GM23338 (cell line): ENCODE data around the gene RNF26. TPM values are rescaled to one million over a fixed set of nuclear protein-coding genes. Genes with fewer than 3 reads are reported as not detected.
A peak's percentile ranks its signal among the peaks of the same experiment; 100 is the strongest.

ENCODE experiments used
- ATAC-seq: fragments of 200-7000 bp; cut with Tn5 transposase; 3 replicates; pipeline ENCODE4 v1.9.1; 2020
- DNase-seq: peaks from one replicate; pipeline ENCODE4 v3.0.0-alpha.2; 2015; ENCODE audit warnings: low spot score
- H2AFZ ChIP-seq: fragments of 200-600 bp; sonication (generic); 2 replicates; pipeline ENCODE4 v1.8.0; 2016; ENCODE audit warnings: antibody characterized with exemption, mild to moderate bottlenecking, moderate library complexity
- H3F3A ChIP-seq: fragments of 200-600 bp; sonication (generic); replicated peaks from 2 replicates; pipeline ENCODE4 v1.8.0; 2017; ENCODE audit warnings: antibody characterized with exemption, mixed run types, low read depth
- H3K27ac ChIP-seq: fragments of 200-600 bp; sonication (generic); 2 replicates; pipeline ENCODE4 v1.6.1; 2016; ENCODE audit warnings: low read depth
- H3K27me3 ChIP-seq: fragments of 200-600 bp; sonication (generic); 2 replicates; pipeline ENCODE4 v1.8.0; 2016; ENCODE audit warnings: mild to moderate bottlenecking, mixed run types, moderate library complexity; ENCODE audit not compliant: insufficient read depth
- H3K36me3 ChIP-seq: fragments of 200-600 bp; sonication (generic); 2 replicates; pipeline ENCODE4 v1.8.0; 2016; ENCODE audit warnings: mild to moderate bottlenecking; ENCODE audit not compliant: insufficient read depth
- H3K4me1 ChIP-seq: fragments of 200-600 bp; sonication (generic); 2 replicates; pipeline ENCODE4 v1.8.0; 2016; ENCODE audit warnings: mild to moderate bottlenecking, moderate library complexity; ENCODE audit not compliant: insufficient read depth
- H3K4me2 ChIP-seq: fragments of 200-600 bp; sonication (generic); 2 replicates; pipeline ENCODE4 v1.7.1; 2017; ENCODE audit warnings: mixed run types
- H3K4me3 ChIP-seq: fragments of 200-600 bp; sonication (generic); 2 replicates; pipeline ENCODE4 v1.6.1; 2016; ENCODE audit warnings: mixed run types
- H3K79me2 ChIP-seq: fragments of 200-600 bp; sonication (generic); replicated peaks from 2 replicates; pipeline ENCODE4 v1.8.0; 2017; ENCODE audit warnings: mild to moderate bottlenecking; ENCODE audit not compliant: insufficient read depth
- H3K9me2 ChIP-seq: fragments of 200-600 bp; sonication (generic); 2 replicates; pipeline ENCODE4 v1.8.0; 2017; ENCODE audit not compliant: insufficient read depth
- H4K20me1 ChIP-seq: fragments of 200-600 bp; sonication (generic); replicated peaks from 2 replicates; pipeline ENCODE4 v1.8.0; 2017; ENCODE audit warnings: mild to moderate bottlenecking; ENCODE audit not compliant: insufficient read depth
- H3K27ac Mint-ChIP-seq: 2 replicates; pipeline ENCODE4 v1.8.0; 2020; ENCODE audit warnings: inconsistent platforms, mild to moderate bottlenecking, moderate library complexity, mixed read lengths
- H3K27me3 Mint-ChIP-seq: 3 replicates; pipeline ENCODE4 v1.8.0; 2022; ENCODE audit warnings: low read depth, mild to moderate bottlenecking, moderate library complexity, mixed read lengths, inconsistent platforms; ENCODE audit not compliant: insufficient read depth, poor library complexity
- H3K36me3 Mint-ChIP-seq: 3 replicates; pipeline ENCODE4 v1.8.0; 2021; ENCODE audit warnings: low read depth, mild to moderate bottlenecking, inconsistent platforms, moderate library complexity, mixed read lengths
- H3K4me1 Mint-ChIP-seq: 3 replicates; pipeline ENCODE4 v1.8.0; 2020; ENCODE audit warnings: mild to moderate bottlenecking, inconsistent platforms, mixed read lengths
- H3K4me3 Mint-ChIP-seq: 3 replicates; pipeline ENCODE4 v1.8.0; 2021; ENCODE audit warnings: moderate library complexity, mild to moderate bottlenecking, inconsistent platforms, mixed read lengths
- H3K9me3 Mint-ChIP-seq: 3 replicates; pipeline ENCODE4 v1.8.0; 2020; ENCODE audit warnings: moderate library complexity, mild to moderate bottlenecking, inconsistent platforms, mixed read lengths
- CREB1 ChIP-seq: fragments of 250-450 bp; sonication (Bioruptor Pico); IDR thresholded peaks from 2 replicates; pipeline ENCODE4 v1.5.0; 2020; ENCODE audit warnings: low read depth, mild to moderate bottlenecking, moderate library complexity
- CTCF ChIP-seq, 2 experiments: fragments of 200-600 bp in 1 of 2; sonication (generic) in 1 of 2; conservative IDR thresholded peaks; 2 replicates each; pipeline versions ENCODE4 v1.5.1 to v1.6.1; 2016 to 2017; ENCODE audit warnings: antibody characterized with exemption in 2 of 2, low read depth in 2 of 2, mild to moderate bottlenecking in 2 of 2, moderate library complexity in 1 of 2
- ETS1 ChIP-seq: IDR thresholded peaks from 2 replicates; pipeline ENCODE4 v1.6.1; 2016; ENCODE audit warnings: antibody characterized with exemption
- EZH2 ChIP-seq: fragments of 200-600 bp; sonication (generic); IDR thresholded peaks from one replicate; pipeline ENCODE4 v1.8.0; 2017; ENCODE audit warnings: antibody characterized with exemption, mild to moderate bottlenecking, low read depth; ENCODE audit not compliant: unreplicated experiment
- JUNB ChIP-seq: IDR thresholded peaks from one replicate; pipeline ENCODE4 v1.6.1; 2016; ENCODE audit warnings: antibody characterized with exemption; ENCODE audit not compliant: unreplicated experiment
- NANOG ChIP-seq: IDR thresholded peaks from 2 replicates; pipeline ENCODE4 v1.6.1; 2016; ENCODE audit warnings: antibody characterized with exemption, borderline replicate concordance
- POLR2AphosphoS5 ChIP-seq: IDR thresholded peaks from 2 replicates; pipeline ENCODE4 v1.6.1; 2016; ENCODE audit warnings: antibody characterized with exemption, low read depth
- STAT1 ChIP-seq: IDR thresholded peaks from one replicate; pipeline ENCODE4 v1.6.1; 2016; ENCODE audit warnings: antibody characterized with exemption; ENCODE audit not compliant: unreplicated experiment
- ZNF114 ChIP-seq: fragments of 250-450 bp; sonication (Bioruptor Pico); IDR thresholded peaks from 2 replicates; pipeline ENCODE4 v1.5.0; 2020; ENCODE audit warnings: mild to moderate bottlenecking, moderate library complexity
- ZNF331 ChIP-seq: fragments of 250-450 bp; sonication (Bioruptor Pico); IDR thresholded peaks from 2 replicates; pipeline ENCODE4 v1.5.0; 2020; ENCODE audit warnings: low read depth, mild to moderate bottlenecking, moderate library complexity
- polyA plus RNA-seq: library from polyadenylated mRNA; unstranded; fragments of >200 nt; fragmentation: Nextera tagmentation; extraction: Ambion mirVana; gene quantifications from 2 replicates; pipeline ENCODE4 v1.2.1, GENCODE V29; 2016
- total RNA-seq: library from RNA; depleted of rRNA; stranded (reverse); fragments of >200 nt; shearing (Covaris generic); gene quantifications from 2 replicates; pipeline ENCODE4 v1.2.3, GENCODE V29; 2014

Gene RNF26
- total and polyA plus RNA-seq, 2 experiments from 2014 or later: 31.8 to 58.3 TPM

- Mint-ChIP-seq H3K27ac (no peak overlapping the region), H3K9me3 (no peaks in the 10 kb centered on the region), H3K36me3 (no peaks in the 10 kb centered on the region), H3K4me3 (no peak overlapping the region), H3K4me1 (peaks cover 42% of the 10 kb centered on the region), H3K27me3 (peaks cover 31% of the 10 kb centered on the region)
- Histone ChIP-seq H3K79me2 (no peaks in the 10 kb centered on the region), H3K36me3 (no peaks in the 10 kb centered on the region), H3K4me1 (peaks cover 47% of the 10 kb centered on the region), H3K27ac (no peak overlapping the region), H3K27me3 (peaks cover 21% of the 10 kb centered on the region), H3K4me3 (peak overlapping the region; percentile 68), H3K9me2 (no peaks in the 10 kb centered on the region), H3K4me2 (peak overlapping the region; percentile 87), H4K20me1 (no peaks in the 10 kb centered on the region), H2AFZ (peak overlapping the region; percentile 99), H3F3A (peaks cover 10% of the 10 kb centered on the region; the same call in 1 of the 2 replicates)
- TF ChIP-seq ETS1 (no peak), ZNF331 (CRISPR knock-in tag) (no peak), STAT1 (no peak), NANOG (no peak), CTCF (conservative IDR thresholded peaks at IDR 0.05; ENCODE audit: low read depth in 2 of 2) (no peak), EZH2 (no peak), POLR2AphosphoS5 (no peak), ZNF114 (no peak), CREB1 (CRISPR knock-in tag) (no peak)
- no peak for DNase-seq
- ATAC-seq: no peak
Observed at GRCh38 chr11:119380160-119380826, 46.0 kb downstream of the RNF26 start.

GRCh38 chr11:119380827-119381180 is 46.5 kb downstream of the RNF26 start:
- ATAC-seq: peak; percentile 9

More at GRCh38 chr11:119380827-119381180, 46.5 kb downstream of the RNF26 start:
- no peak overlapping the region for H3K4me3 Mint-ChIP-seq
- H3K9me3 Mint-ChIP-seq: no peaks in the 10 kb centered on the region
- Histone ChIP-seq H3K4me1 (peaks cover 45% of the 10 kb centered on the region), H4K20me1 (no peaks in the 10 kb centered on the region), H3K4me3 (peak overlapping the region; percentile 68), H3K4me2 (peak overlapping the region; percentile 87), H2AFZ (peak overlapping the region; percentile 99), H3F3A (peaks cover 10% of the 10 kb centered on the region; the same call in 1 of the 2 replicates), H3K27ac (no peak overlapping the region), H3K79me2 (no peaks in the 10 kb centered on the region), H3K36me3 (no peaks in the 10 kb centered on the region), H3K27me3 (peaks cover 21% of the 10 kb centered on the region), H3K9me2 (no peaks in the 10 kb centered on the region)
- H3K27ac Mint-ChIP-seq: no peak overlapping the region
- TF ChIP-seq POLR2AphosphoS5 (peak; percentile 20; the same call in 1 of the 2 replicates), JUNB (no peak)
- peaks cover 37% of the 10 kb centered on the region for H3K4me1 Mint-ChIP-seq
- peak; percentile 75 for DNase-seq
- H3K27me3 Mint-ChIP-seq: peaks cover 26% of the 10 kb centered on the region
- H3K36me3 Mint-ChIP-seq: no peaks in the 10 kb centered on the region
